HCT116 (cell line): Measurements from ENCODE around the gene INO80.

ENCODE experiments used
- CEBPB ChIP-seq: IDR thresholded peaks from 2 replicates; pipeline ENCODE4 v1.6.1; 2012; ENCODE audit warnings: low read depth
- EGR1 ChIP-seq: IDR thresholded peaks from 2 replicates; pipeline ENCODE4 v1.6.1; 2012; ENCODE audit warnings: low read depth
- ELF1 ChIP-seq: IDR thresholded peaks from 2 replicates; pipeline ENCODE4 v1.6.1; 2012; ENCODE audit warnings: low read depth, borderline replicate concordance
- EZH2 ChIP-seq: fragments of 200-600 bp; sonication (generic); IDR thresholded peaks from 2 replicates; pipeline ENCODE4 v1.6.1; 2017; ENCODE audit warnings: antibody characterized with exemption, mixed run types
- EZH2phosphoT487 ChIP-seq: fragments of 200-600 bp; IDR thresholded peaks from 2 replicates; pipeline ENCODE4 v1.6.1; 2018; ENCODE audit warnings: antibody characterized with exemption, borderline replicate concordance
- JUND ChIP-seq: IDR thresholded peaks from 2 replicates; pipeline ENCODE4 v1.6.1; 2012
- POLR2A ChIP-seq: IDR thresholded peaks from 2 replicates; pipeline ENCODE4 v1.7.0; 2011; ENCODE audit warnings: borderline replicate concordance; ENCODE audit not compliant: insufficient read depth, insufficient read length; ENCODE audit errors: extremely low read depth
- POLR2AphosphoS5 ChIP-seq: IDR thresholded peaks from 2 replicates; pipeline ENCODE4 v1.6.1; 2011; ENCODE audit warnings: mild to moderate bottlenecking, low read depth, low read length, moderate library complexity
- SIN3A ChIP-seq: IDR thresholded peaks from 2 replicates; pipeline ENCODE4 v1.6.1; 2012; ENCODE audit warnings: low read depth
- TCF7L2 ChIP-seq: IDR thresholded peaks from 2 replicates; pipeline ENCODE4 v1.7.0; 2011; ENCODE audit warnings: borderline replicate concordance, inconsistent platforms; ENCODE audit not compliant: insufficient read depth, insufficient read length; ENCODE audit errors: extremely low read depth
- ZNF274 ChIP-seq: fragments of 200-500 bp; sonication (Bioruptor generic); IDR thresholded peaks from 2 replicates; pipeline ENCODE4 v1.6.1; 2014; ENCODE audit warnings: mild to moderate bottlenecking, low read depth, low read length, inconsistent platforms
- TF ChIP-seq, protein P1 (sequence below), 3 experiments: fragments of 200-600 bp in 1 of 3; sonication (generic) in 1 of 3; IDR thresholded peaks in 2 of 3; conservative IDR thresholded peaks in 1 of 3; 2 replicates each; pipeline ENCODE4 v1.5.1; 2012 to 2017; ENCODE audit warnings: low read depth in 2 of 3, low read length in 2 of 3, antibody characterized with exemption in 1 of 3, borderline replicate concordance in 1 of 3, control low read depth in 1 of 3, mild to moderate bottlenecking in 1 of 3, mixed read lengths in 1 of 3, mixed run types in 1 of 3, moderate library complexity in 1 of 3; ENCODE audit not compliant: insufficient read depth in 1 of 3
- TF ChIP-seq, protein P2 (sequence below): IDR thresholded peaks from 2 replicates; pipeline ENCODE4 v1.6.1; 2011; ENCODE audit warnings: mild to moderate bottlenecking, low read length, moderate library complexity; ENCODE audit not compliant: insufficient replicate concordance; ENCODE audit errors: extremely low read depth

DNA sequence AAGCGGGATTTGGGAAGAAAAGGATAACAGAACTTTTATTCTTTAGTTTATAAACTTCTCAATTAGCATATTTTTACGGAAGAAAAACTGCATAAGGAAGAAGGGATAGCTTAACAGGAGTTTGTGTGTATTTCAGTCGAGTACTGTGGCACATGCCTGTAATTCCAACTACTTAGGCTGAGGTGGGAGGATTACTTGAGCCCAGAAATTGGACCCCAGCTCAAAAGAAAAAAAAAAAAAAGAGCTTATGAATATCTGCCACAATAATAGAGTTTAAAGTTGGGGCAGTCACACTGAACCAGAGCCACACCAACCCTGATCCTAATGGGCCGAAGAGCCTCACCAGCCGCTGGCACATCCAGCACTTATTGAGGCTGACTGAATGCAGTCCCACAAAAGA lies 131.7 kb downstream of the INO80 start:
- TF ChIP-seq, protein P1, sequence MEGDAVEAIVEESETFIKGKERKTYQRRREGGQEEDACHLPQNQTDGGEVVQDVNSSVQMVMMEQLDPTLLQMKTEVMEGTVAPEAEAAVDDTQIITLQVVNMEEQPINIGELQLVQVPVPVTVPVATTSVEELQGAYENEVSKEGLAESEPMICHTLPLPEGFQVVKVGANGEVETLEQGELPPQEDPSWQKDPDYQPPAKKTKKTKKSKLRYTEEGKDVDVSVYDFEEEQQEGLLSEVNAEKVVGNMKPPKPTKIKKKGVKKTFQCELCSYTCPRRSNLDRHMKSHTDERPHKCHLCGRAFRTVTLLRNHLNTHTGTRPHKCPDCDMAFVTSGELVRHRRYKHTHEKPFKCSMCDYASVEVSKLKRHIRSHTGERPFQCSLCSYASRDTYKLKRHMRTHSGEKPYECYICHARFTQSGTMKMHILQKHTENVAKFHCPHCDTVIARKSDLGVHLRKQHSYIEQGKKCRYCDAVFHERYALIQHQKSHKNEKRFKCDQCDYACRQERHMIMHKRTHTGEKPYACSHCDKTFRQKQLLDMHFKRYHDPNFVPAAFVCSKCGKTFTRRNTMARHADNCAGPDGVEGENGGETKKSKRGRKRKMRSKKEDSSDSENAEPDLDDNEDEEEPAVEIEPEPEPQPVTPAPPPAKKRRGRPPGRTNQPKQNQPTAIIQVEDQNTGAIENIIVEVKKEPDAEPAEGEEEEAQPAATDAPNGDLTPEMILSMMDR (IDR thresholded peaks at IDR 0.05 in 2 of 3, conservative IDR thresholded peaks at IDR 0.05 in 1 of 3; ENCODE audit: borderline replicate concordance in 1 of 3, insufficient read depth in 1 of 3, low read depth in 2 of 3, low read length in 2 of 3), result no peak
- TF ChIP-seq, protein P2, sequence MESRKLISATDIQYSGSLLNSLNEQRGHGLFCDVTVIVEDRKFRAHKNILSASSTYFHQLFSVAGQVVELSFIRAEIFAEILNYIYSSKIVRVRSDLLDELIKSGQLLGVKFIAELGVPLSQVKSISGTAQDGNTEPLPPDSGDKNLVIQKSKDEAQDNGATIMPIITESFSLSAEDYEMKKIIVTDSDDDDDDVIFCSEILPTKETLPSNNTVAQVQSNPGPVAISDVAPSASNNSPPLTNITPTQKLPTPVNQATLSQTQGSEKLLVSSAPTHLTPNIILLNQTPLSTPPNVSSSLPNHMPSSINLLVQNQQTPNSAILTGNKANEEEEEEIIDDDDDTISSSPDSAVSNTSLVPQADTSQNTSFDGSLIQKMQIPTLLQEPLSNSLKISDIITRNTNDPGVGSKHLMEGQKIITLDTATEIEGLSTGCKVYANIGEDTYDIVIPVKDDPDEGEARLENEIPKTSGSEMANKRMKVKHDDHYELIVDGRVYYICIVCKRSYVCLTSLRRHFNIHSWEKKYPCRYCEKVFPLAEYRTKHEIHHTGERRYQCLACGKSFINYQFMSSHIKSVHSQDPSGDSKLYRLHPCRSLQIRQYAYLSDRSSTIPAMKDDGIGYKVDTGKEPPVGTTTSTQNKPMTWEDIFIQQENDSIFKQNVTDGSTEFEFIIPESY, result no peak
- no peak for TF ChIP-seq ZNF274
- TF ChIP-seq POLR2AphosphoS5, result no peak
- TF ChIP-seq POLR2A, result no peak
- TF ChIP-seq JUND, result no peak
- no peak for TF ChIP-seq EGR1
- no peak for TF ChIP-seq TCF7L2
- no peak for TF ChIP-seq SIN3A
- no peak for TF ChIP-seq ELF1
- no peak for TF ChIP-seq EZH2
- no peak for TF ChIP-seq CEBPB
- TF ChIP-seq EZH2phosphoT487, result no peak
